IMR-90 (cell line): Measurements from ENCODE around the gene OSGEP. TPM values are rescaled to one million over a fixed set of nuclear protein-coding genes. Genes with fewer than 3 reads are reported as not detected.

Experiments
- ATAC-seq: fragments of 200-7000 bp; cut with Tn5 transposase; 2 replicates; pipeline ENCODE4 v1.9.1; 2020; ENCODE audit warnings: low read depth, mild to moderate bottlenecking, moderate library complexity
- BruUV-seq: library from RNA; stranded (reverse); fragments of 400-500 nt; replicated peaks from 2 replicates; lab custom pipeline; 2021; lab: Mats Ljungman, UMichigan
- CTCF ChIA-PET: fragments of 300-600 bp; formaldehyde crosslinking; extraction: SDS; loops from one replicate; lab custom pipeline; 2021; ENCODE audit warnings: antibody characterized with exemption; lab: Yijun Ruan, JAX
- POLR2A ChIA-PET: fragments of 300-600 bp; sonication (Branson Sonifier 250); formaldehyde crosslinking; loops from one replicate; lab custom pipeline; 2022; ENCODE audit warnings: antibody characterized with exemption; ENCODE audit not compliant: unreplicated experiment; lab: Charles Lee
- DNase-seq: peaks from one replicate; pipeline ENCODE4 v3.0.0; 2013
- H2AFZ ChIP-seq: replicated peaks from 2 replicates; pipeline ENCODE3; 2013; ENCODE audit warnings: low read length, mild to moderate bottlenecking; ENCODE audit not compliant: poor library complexity
- H2AK5ac ChIP-seq: 2 replicates; pipeline ENCODE4 v1.6.1; 2013; ENCODE audit warnings: low read depth, low read length, inconsistent platforms
- H2AK9ac ChIP-seq: replicated peaks from 2 replicates; pipeline ENCODE3; 2013; ENCODE audit warnings: mild to moderate bottlenecking, low read depth, low read length, moderate library complexity; ENCODE audit not compliant: poor library complexity
- H2BK120ac ChIP-seq: 2 replicates; pipeline ENCODE4 v1.6.1; 2013; ENCODE audit warnings: low read depth, low read length, inconsistent platforms
- H2BK15ac ChIP-seq: 3 replicates; pipeline ENCODE4 v1.6.1; 2013; ENCODE audit warnings: low read depth, low read length, inconsistent platforms
- H2BK20ac ChIP-seq: 2 replicates; pipeline ENCODE4 v1.6.1; 2013; ENCODE audit warnings: low read depth, mild to moderate bottlenecking, inconsistent platforms, low read length, moderate library complexity
- H2BK5ac ChIP-seq: 2 replicates; pipeline ENCODE4 v1.6.1; 2013; ENCODE audit warnings: mild to moderate bottlenecking, low read depth, low read length, inconsistent platforms; ENCODE audit not compliant: poor library complexity, severe bottlenecking
- H3K14ac ChIP-seq: replicated peaks from 2 replicates; pipeline ENCODE4 v1.6.1; 2013; ENCODE audit warnings: low read depth, low read length, inconsistent platforms
- H3K18ac ChIP-seq: 2 replicates; pipeline ENCODE4 v1.6.1; 2013; ENCODE audit warnings: low read depth, low read length, control low read depth
- H3K23ac ChIP-seq: 2 replicates; pipeline ENCODE4 v1.6.1; 2013; ENCODE audit warnings: low read depth, low read length, inconsistent platforms
- H3K27ac ChIP-seq: 2 replicates; pipeline ENCODE4 v1.5.1; 2013; ENCODE audit warnings: mild to moderate bottlenecking, control low read depth, low read length; ENCODE audit not compliant: insufficient read depth
- H3K27me3 ChIP-seq: 2 replicates; pipeline ENCODE4 v1.6.1; 2013; ENCODE audit warnings: low read length; ENCODE audit not compliant: control insufficient read depth, insufficient read depth
- H3K36me3 ChIP-seq: 2 replicates; pipeline ENCODE4 v1.6.1; 2013; ENCODE audit warnings: low read length, mixed read lengths; ENCODE audit not compliant: control insufficient read depth, insufficient read depth
- H3K4ac ChIP-seq: 2 replicates; pipeline ENCODE4 v1.6.1; 2013; ENCODE audit warnings: low read depth, low read length, inconsistent platforms
- H3K4me1 ChIP-seq: 2 replicates; pipeline ENCODE4 v1.6.1; 2013; ENCODE audit warnings: low read length, mixed read lengths; ENCODE audit not compliant: control insufficient read depth, insufficient read depth
- H3K4me2 ChIP-seq: 2 replicates; pipeline ENCODE4 v1.6.1; 2013; ENCODE audit warnings: low read depth, mild to moderate bottlenecking, control low read depth, low read length, moderate library complexity
- H3K4me3 ChIP-seq: 2 replicates; pipeline ENCODE4 v1.5.1; 2013; ENCODE audit warnings: low read depth, mild to moderate bottlenecking, control low read depth, low read length, moderate library complexity; ENCODE audit not compliant: insufficient read depth
- H3K56ac ChIP-seq: 2 replicates; pipeline ENCODE4 v1.6.1; 2013; ENCODE audit warnings: low read length, inconsistent platforms; ENCODE audit not compliant: insufficient read depth; ENCODE audit errors: extremely low read depth
- H3K79me1 ChIP-seq, 2 experiments: 2 replicates each; pipeline ENCODE4 v1.6.1; 2013; ENCODE audit warnings: low read length in 2 of 2, inconsistent platforms in 1 of 2, low read depth in 1 of 2
- H3K9ac ChIP-seq: 2 replicates; pipeline ENCODE4 v1.6.1; 2013; ENCODE audit warnings: low read depth, low read length, control low read depth
- H3K9me1 ChIP-seq: 2 replicates; pipeline ENCODE4 v1.6.1; 2013; ENCODE audit warnings: low read length, inconsistent platforms; ENCODE audit not compliant: insufficient read depth
- H3K9me3 ChIP-seq: 2 replicates; pipeline ENCODE4 v1.6.1; 2013; ENCODE audit warnings: low read length; ENCODE audit not compliant: control insufficient read depth, insufficient read depth
- H4K20me1 ChIP-seq: 2 replicates; pipeline ENCODE4 v1.6.1; 2013; ENCODE audit warnings: low read length, inconsistent platforms; ENCODE audit not compliant: insufficient read depth
- H4K5ac ChIP-seq: 2 replicates; pipeline ENCODE4 v1.6.1; 2013; ENCODE audit warnings: mild to moderate bottlenecking, low read depth, low read length, control low read depth
- H4K8ac ChIP-seq, 2 experiments: 2 replicates each; pipeline ENCODE4 v1.6.1; 2013; ENCODE audit warnings: low read depth in 2 of 2, low read length in 2 of 2, control low read depth in 1 of 2, inconsistent platforms in 1 of 2
- H4K91ac ChIP-seq: 2 replicates; pipeline ENCODE4 v1.6.1; 2013; ENCODE audit warnings: low read depth, low read length, inconsistent platforms; ENCODE audit not compliant: insufficient read depth
- BHLHE40 ChIP-seq: fragments of 150-350 bp; IDR thresholded peaks from 2 replicates; pipeline ENCODE4 v1.6.1; 2016; ENCODE audit warnings: mild to moderate bottlenecking, low read depth, low read length
- CEBPB ChIP-seq: IDR thresholded peaks from 2 replicates; pipeline ENCODE4 v1.6.1; 2012; ENCODE audit warnings: low read depth, low read length, improper control_type of control experiment
- CHD1 ChIP-seq: IDR thresholded peaks from 2 replicates; pipeline ENCODE4 v1.6.1; 2012; ENCODE audit warnings: low read depth, low read length, improper control_type of control experiment
- CTCF ChIP-seq: conservative IDR thresholded peaks from 2 replicates; pipeline ENCODE4 v1.5.1; 2012; ENCODE audit warnings: mild to moderate bottlenecking, low read depth, low read length, improper control_type of control experiment
- ELK1 ChIP-seq: fragments of 150-350 bp; IDR thresholded peaks from 2 replicates; pipeline ENCODE4 v1.6.1; 2016; ENCODE audit warnings: low read depth, mild to moderate bottlenecking, low read length, moderate library complexity, borderline replicate concordance
- FOS ChIP-seq: fragments of 150-350 bp; IDR thresholded peaks from 2 replicates; pipeline ENCODE4 v1.6.1; 2016; ENCODE audit warnings: low read depth, low read length
- MAFK ChIP-seq: IDR thresholded peaks from 2 replicates; pipeline ENCODE4 v1.6.1; 2012; ENCODE audit warnings: low read depth, low read length, improper control_type of control experiment
- MAZ ChIP-seq: IDR thresholded peaks from 2 replicates; pipeline ENCODE4 v1.6.1; 2012; ENCODE audit warnings: low read depth, mild to moderate bottlenecking, low read length, improper control_type of control experiment, moderate library complexity, borderline replicate concordance
- MXI1 ChIP-seq: IDR thresholded peaks from 2 replicates; pipeline ENCODE4 v1.6.1; 2012; ENCODE audit warnings: low read depth, mild to moderate bottlenecking, low read length, moderate library complexity, borderline replicate concordance
- POLR2A ChIP-seq: IDR thresholded peaks from 2 replicates; pipeline ENCODE4 v1.6.1; 2012; ENCODE audit warnings: mild to moderate bottlenecking, low read depth, low read length
- RAD21 ChIP-seq: IDR thresholded peaks from 2 replicates; pipeline ENCODE4 v1.6.1; 2012; ENCODE audit warnings: low read length, improper control_type of control experiment
- RCOR1 ChIP-seq: IDR thresholded peaks from 2 replicates; pipeline ENCODE4 v1.6.1; 2012; ENCODE audit warnings: mild to moderate bottlenecking, low read length, improper control_type of control experiment; ENCODE audit not compliant: insufficient replicate concordance
- RFX5 ChIP-seq: IDR thresholded peaks from 2 replicates; pipeline ENCODE4 v1.8.0; 2012; ENCODE audit warnings: low read depth, mild to moderate bottlenecking, low read length, moderate library complexity
- SMC3 ChIP-seq: fragments of 150-350 bp; IDR thresholded peaks from 2 replicates; pipeline ENCODE4 v1.6.1; 2016; ENCODE audit warnings: low read depth, mild to moderate bottlenecking, antibody characterized with exemption, low read length, moderate library complexity
- USF2 ChIP-seq: fragments of 150-350 bp; IDR thresholded peaks from 2 replicates; pipeline ENCODE4 v1.6.1; 2017; ENCODE audit warnings: mild to moderate bottlenecking, antibody characterized with exemption, low read length, low read depth
- WGBS, 2 experiments: methylation state at CpG; one replicate each; pipeline versions ENCODE4 v1.1.5 to v1.1.7; 2013; ENCODE audit warnings: missing lambda C conversion rate in 2 of 2; ENCODE audit not compliant: insufficient read length in 1 of 2; ENCODE audit errors: extremely low coverage in 2 of 2; 5-methylcytosine and 5-hydroxymethylcytosine counted together
- dilution Hi-C: fragments of 300-500 bp; cut with HindIII; formaldehyde crosslinking; loops from one replicate; pipeline ENCODE4 v1.14.3; 2018; ENCODE audit warnings: low sequenced_read_pairs; ENCODE audit not compliant: unreplicated experiment
- in situ Hi-C: fragments of 300-500 bp; cut with MboI; formaldehyde crosslinking; loops from 3 replicates; pipeline ENCODE4 v1.14.3; 2019; ENCODE audit warnings: low sequenced_read_pairs, inconsistent platforms, mixed read lengths
- intact Hi-C: fragments of 100-400 bp; cut with micrococcal nuclease; formaldehyde crosslinking; loops from 2 replicates; pipeline ENCODE4 v1.10.0; 2022
- polyA plus RNA-seq, 3 experiments: library from polyadenylated mRNA; depleted of rRNA; stranded (reverse); fragments of >200 nt; gene quantifications; 2 replicates each; pipeline ENCODE4 v1.2.3, GENCODE V29; 2012; ENCODE audit warnings: low replicate concordance in 1 of 3
- total RNA-seq: library from RNA; depleted of rRNA; stranded (reverse); fragments of >200 nt; gene quantifications from 2 replicates; pipeline ENCODE4 v1.2.3, GENCODE V29; 2012

OSGEP gene
- total and polyA plus RNA-seq, 2 of the 4 experiments (the other 2 are of a cell fraction): 24.7 to 32.4 TPM

GRCh38 chr14:20412411-20412810, 42.2 kb downstream of the OSGEP start:
- ChIA-PET CTCF (interaction anchor here (0.6 kb wide), 1 partner anchor 218 kb away, joined by 5 read pairs; no protein-coding TSS in a partner anchor), POLR2A (interaction anchor here (0.6 to 0.7 kb wide), 2 partner anchors 23 to 49 kb away, joined by 7 to 18 read pairs; partner anchors contain the start of gene PIP4P1)
- Histone ChIP-seq H2AK9ac (no peak overlapping the region), H2AFZ (no peak overlapping the region), H3K27ac (peak overlapping the region; percentile 98), H4K91ac (no peak overlapping the region), H3K56ac (peak overlapping the region; percentile 68; the same call in 1 of the 2 replicates), H3K4me2 (peak overlapping the region; percentile 95), H2BK20ac (no peak overlapping the region; the same call in 1 of the 2 replicates), H3K4ac (no peak overlapping the region; the same call in 1 of the 2 replicates), H3K14ac (peak overlapping the region; percentile 86; the same call in 1 of the 2 replicates), H2BK15ac (no peak overlapping the region), H4K20me1 (no peaks in the 10 kb centered on the region), H3K4me3 (peak overlapping the region; percentile 79), H4K5ac (peak overlapping the region; percentile 27; the same call in 1 of the 2 replicates), H4K8ac (peak overlapping the region; percentile 81 to 90; a peak in 2 of 4 replicates), H3K18ac (peak overlapping the region; percentile 24; the same call in 1 of the 2 replicates), H2BK120ac (peak overlapping the region; percentile 59; the same call in 1 of the 2 replicates), H2AK5ac (no peak overlapping the region), H3K27me3 (no peaks in the 10 kb centered on the region), H3K9me3 (no peaks in the 10 kb centered on the region), H3K79me1 (peaks cover 4 to 34% of the 10 kb centered on the region in 2 experiments; a peak in 3 of 4 replicates), H3K4me1 (peaks cover 6% of the 10 kb centered on the region), H2BK5ac (peak overlapping the region; percentile 89), H3K23ac (peak overlapping the region; percentile 41; the same call in 1 of the 2 replicates), H3K9me1 (peaks cover 4% of the 10 kb centered on the region; the same call in 1 of the 2 replicates), H3K36me3 (peaks cover 9% of the 10 kb centered on the region), H3K9ac (peak overlapping the region; percentile 86)
- in situ Hi-C loops (loop anchor here (5.0 to 10.0 kb wide), 2 partner anchors 200 to 272 kb away; partner anchors contain the start of genes ANG and RNASE4), intact Hi-C loops (loop anchor here (1.0 to 2.0 kb wide), 3 partner anchors 44 to 270 kb away; partner anchors contain the start of gene PARP2), dilution Hi-C loops (no loop called here)
- ATAC-seq (peak; percentile 4), DNase-seq (no peak)
- WGBS, 2 experiments: no CpG with 5 or more reads among the region's 7 CpGs
- no TSS peak for BruUV-seq
- TF ChIP-seq ELK1: no peak
- TF ChIP-seq CEBPB: no peak
- no peak for TF ChIP-seq FOS
- no peak for TF ChIP-seq CTCF
- no peak for TF ChIP-seq SMC3
- no peak for TF ChIP-seq RAD21
- no peak for TF ChIP-seq CHD1
- TF ChIP-seq MXI1: no peak
- TF ChIP-seq USF2: no peak
- no peak for TF ChIP-seq BHLHE40
- TF ChIP-seq POLR2A: no peak
- no peak for TF ChIP-seq RCOR1
- TF ChIP-seq MAFK: no peak
- TF ChIP-seq RFX5: no peak
- no peak for TF ChIP-seq MAZ
